ENCODE data around the gene DPP4. TPM values are rescaled to one million over a fixed set of nuclear protein-coding genes. Genes with fewer than 3 reads are reported as not detected.

Gene DPP4
- total and polyA plus RNA-seq, 4 experiments from 2014 or later: 38.5 to 124 (median 72.5) TPM

DNA sequence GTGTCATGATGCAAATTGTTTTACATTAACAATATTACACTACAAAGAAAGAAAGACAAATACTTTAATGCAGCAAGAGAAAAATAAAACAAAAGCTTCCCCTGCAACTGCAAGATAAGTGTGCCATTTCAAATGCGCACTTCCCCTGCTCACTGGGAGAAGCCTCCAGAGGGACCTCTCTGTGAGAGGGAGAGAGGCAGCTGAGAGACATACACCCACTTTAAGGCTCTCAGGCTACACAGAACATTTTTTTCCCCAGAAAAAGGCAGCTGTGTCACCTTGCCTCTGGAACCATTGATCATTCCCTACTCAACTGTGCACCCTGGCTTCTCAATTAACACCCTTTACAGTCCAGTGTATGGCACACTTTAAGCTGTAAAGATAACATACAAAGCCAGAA lies 75.2 kb downstream of the DPP4 start:
- Histone ChIP-seq H3K27me3 (ENCODE audit: insufficient read depth, low read length) (no peaks in the 10 kb centered on the region), H3K36me3 (ENCODE audit: insufficient read depth, low read length) (peaks cover 3% of the 10 kb centered on the region), H3K9me3 (ENCODE audit: control insufficient read depth in 1 of 2, low read length in 2 of 2) (no peaks in the 10 kb centered on the region), H3K4me3 (ENCODE audit: low read length in 2 of 2) (no peak overlapping the region), H3K27ac (ENCODE audit: low read depth, low read length) (no peak overlapping the region), H3K4me1 (ENCODE audit: insufficient read depth, low read length) (peaks cover 31% of the 10 kb centered on the region)
- peak overlapping the region in 2 of 8 donors; percentile 11 to 49 for H3K4me3 Mint-ChIP-seq
- peaks cover 59 to 68% of the 10 kb centered on the region in 2 donors for H3K36me3 Mint-ChIP-seq
- no peak for DNase-seq
- intact Hi-C loops (cut with micrococcal nuclease): loop anchor here (10.0 kb wide), 1 partner anchor 316 kb away; the partner anchor contains the start of gene IFIH1
- H3K27ac Mint-ChIP-seq: peak overlapping the region; percentile 3 to 91 (median 79)
- H3K27me3 Mint-ChIP-seq: no peaks in the 10 kb centered on the region
- no peaks in the 10 kb centered on the region for H3K9me3 Mint-ChIP-seq
- POLR2A ChIA-PET (ENCODE audit: partially characterized antibody): interaction anchor here (1.0 to 3.4 kb wide), 3 partner anchors 10 to 15 kb away, joined by 3 to 13 read pairs (median 3); no protein-coding TSS in a partner anchor
- peaks cover 33 to 63% (median 46%) of the 10 kb centered on the region in 4 donors for H3K4me1 Mint-ChIP-seq
- CTCF ChIA-PET (ENCODE audit: partially characterized antibody): interaction anchor here (1.0 to 1.7 kb wide), 5 partner anchors 14 to 124 kb away, joined by 3 to 4 read pairs (median 3); no protein-coding TSS in a partner anchor

- peaks cover 56 to 64% of the 10 kb centered on the region in 2 donors for H3K36me3 Mint-ChIP-seq
- Histone ChIP-seq H3K9me3 (ENCODE audit: control insufficient read depth in 1 of 2, low read length in 2 of 2) (no peaks in the 10 kb centered on the region), H3K27ac (ENCODE audit: low read depth, low read length) (no peak overlapping the region), H3K4me1 (ENCODE audit: insufficient read depth, low read length) (peaks cover 40% of the 10 kb centered on the region), H3K36me3 (ENCODE audit: insufficient read depth, low read length) (no peaks in the 10 kb centered on the region), H3K27me3 (ENCODE audit: insufficient read depth, low read length) (no peaks in the 10 kb centered on the region), H3K4me3 (ENCODE audit: low read length in 2 of 2) (no peak overlapping the region)
- DNase-seq: no peak
- no peaks in the 10 kb centered on the region for H3K27me3 Mint-ChIP-seq
- H3K9me3 Mint-ChIP-seq: no peaks in the 10 kb centered on the region
- CTCF ChIA-PET (ENCODE audit: partially characterized antibody): interaction anchor here (1.0 to 6.2 kb wide), 4 partner anchors 10 to 128 kb away, joined by 3 to 40 read pairs (median 4); no protein-coding TSS in a partner anchor
- intact Hi-C loops (cut with micrococcal nuclease): loop anchor here (10.0 kb wide), 1 partner anchor 317 kb away; the partner anchor contains the start of gene IFIH1
- H3K4me1 Mint-ChIP-seq: peaks cover 37 to 68% (median 52%) of the 10 kb centered on the region in 4 donors
- POLR2A ChIA-PET (ENCODE audit: partially characterized antibody): interaction anchor here (1.0 to 3.4 kb wide), 4 partner anchors 9 to 15 kb away, joined by 3 to 13 read pairs (median 4); no protein-coding TSS in a partner anchor
- H3K27ac Mint-ChIP-seq: peak overlapping the region; percentile 20 to 91 (median 79)
- H3K4me3 Mint-ChIP-seq: peak overlapping the region in 4 of 8 donors; percentile 4 to 66 (median 32)
These were observed 76.0 kb downstream of the DPP4 start for GRCh38 chr2:161997916-161998471.

DNA sequence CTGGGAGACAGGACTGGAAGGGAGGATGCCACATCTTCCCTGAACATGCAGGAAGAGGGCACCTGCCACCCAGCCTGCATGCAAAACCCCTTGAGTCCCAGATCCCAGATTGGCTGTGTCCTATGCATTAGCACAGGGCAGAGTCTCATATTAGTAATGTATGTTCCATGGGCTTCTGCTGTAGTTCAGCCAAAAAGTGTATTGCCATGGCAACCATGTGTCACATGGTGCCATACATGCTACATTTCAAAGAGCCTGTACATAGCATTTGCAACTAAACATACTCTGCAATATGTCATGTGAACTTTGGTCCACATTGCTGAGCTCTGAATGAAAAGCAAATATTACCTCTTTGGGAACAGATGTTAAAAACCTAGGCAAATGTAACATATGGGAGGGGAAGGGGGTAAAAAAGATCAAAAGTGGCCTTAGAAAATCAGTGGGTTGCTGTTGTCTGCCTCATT lies 78.4 kb downstream of the DPP4 start:
- Mint-ChIP-seq H3K27ac (peak overlapping the region; percentile 93 to 97 (median 95)), H3K4me1 (peaks cover 41 to 84% (median 61%) of the 10 kb centered on the region in 4 donors), H3K27me3 (no peaks in the 10 kb centered on the region), H3K4me3 (peak overlapping the region; percentile 77 to 94 (median 86)), H3K9me3 (no peaks in the 10 kb centered on the region), H3K36me3 (peaks cover 38 to 47% of the 10 kb centered on the region in 2 donors)
- CTCF ChIA-PET (ENCODE audit: partially characterized antibody): interaction anchor here (0.9 to 6.2 kb wide), 11 partner anchors 9 to 408 kb away, joined by 3 to 40 read pairs (median 4); partner anchors contain the start of gene DPP4
- H3K36me3 ChIP-seq (ENCODE audit: insufficient read depth, low read length): no peaks in the 10 kb centered on the region
- intact Hi-C loops (cut with micrococcal nuclease): loop anchor here (1.0 to 10.0 kb wide), 2 partner anchors 16 to 319 kb away; partner anchors contain the start of gene IFIH1
- H3K4me1 ChIP-seq (ENCODE audit: insufficient read depth, low read length): peaks cover 60% of the 10 kb centered on the region
- peak overlapping the region; percentile 65 for H3K27ac ChIP-seq (ENCODE audit: low read depth, low read length)
- DNase-seq: peak; percentile 31 to 62 (median 52)
- POLR2A ChIA-PET (ENCODE audit: partially characterized antibody): interaction anchor here (2.0 to 5.3 kb wide), 2 partner anchors 16 to 79 kb away, joined by 6 to 33 read pairs; partner anchors contain the start of gene DPP4
- H3K27me3 ChIP-seq (ENCODE audit: insufficient read depth, low read length): no peaks in the 10 kb centered on the region
- no peaks in the 10 kb centered on the region for H3K9me3 ChIP-seq (ENCODE audit: control insufficient read depth in 1 of 2, low read length in 2 of 2)
- H3K4me3 ChIP-seq (ENCODE audit: low read length in 2 of 2): no peak overlapping the region

DNA sequence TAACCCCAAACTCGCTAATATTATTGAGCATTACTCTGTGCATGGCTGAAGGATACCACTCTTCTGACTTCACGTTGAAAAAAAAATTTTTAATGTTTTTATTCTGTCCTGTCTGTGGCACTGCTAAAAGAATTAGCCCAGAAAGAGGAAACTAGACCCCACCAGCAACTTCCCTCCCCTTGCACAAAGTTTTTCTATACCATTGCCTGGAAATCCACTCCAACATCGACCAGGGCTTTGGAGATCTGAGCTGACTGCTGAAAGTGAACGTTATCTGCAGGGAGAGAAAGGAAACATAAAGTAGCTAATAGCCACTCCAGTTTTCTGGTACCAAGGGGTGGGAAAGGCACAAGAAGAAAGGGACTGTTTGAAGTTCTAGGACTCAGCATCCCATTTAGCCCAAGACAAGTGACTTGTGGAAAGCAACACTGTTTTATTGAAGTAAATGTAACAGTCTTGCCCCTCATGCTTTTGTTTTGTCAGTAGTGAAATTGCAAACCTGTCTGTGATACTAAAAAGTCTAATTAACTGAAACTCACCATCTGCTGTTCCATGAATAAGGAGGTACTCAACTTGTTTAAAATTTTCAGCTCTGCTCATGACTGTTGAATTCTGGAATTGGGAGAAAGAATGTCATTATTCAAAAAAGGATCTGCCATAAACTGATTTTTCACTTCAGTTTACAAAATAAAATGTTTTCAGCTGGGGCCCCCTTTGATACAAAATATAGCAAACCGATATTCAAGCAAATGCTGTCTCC lies 79.1 kb downstream of the DPP4 start:
- Mint-ChIP-seq H3K4me1 (peaks cover 41 to 81% (median 61%) of the 10 kb centered on the region in 4 donors), H3K9me3 (no peaks in the 10 kb centered on the region), H3K4me3 (peak overlapping the region; percentile 77 to 94 (median 86)), H3K27ac (peak overlapping the region; percentile 93 to 97 (median 95)), H3K27me3 (no peaks in the 10 kb centered on the region), H3K36me3 (peaks cover 31 to 43% of the 10 kb centered on the region in 2 donors)
- intact Hi-C loops (cut with micrococcal nuclease): loop anchor here (1.0 to 10.0 kb wide), 3 partner anchors 16 to 320 kb away; partner anchors contain the start of gene IFIH1
- Histone ChIP-seq H3K4me3 (ENCODE audit: low read length in 2 of 2) (peak overlapping the region; percentile 10 to 32), H3K27ac (ENCODE audit: low read depth, low read length) (peak overlapping the region; percentile 65), H3K36me3 (ENCODE audit: insufficient read depth, low read length) (no peaks in the 10 kb centered on the region), H3K4me1 (ENCODE audit: insufficient read depth, low read length) (peaks cover 60% of the 10 kb centered on the region), H3K9me3 (ENCODE audit: control insufficient read depth in 1 of 2, low read length in 2 of 2) (no peaks in the 10 kb centered on the region), H3K27me3 (ENCODE audit: insufficient read depth, low read length) (no peaks in the 10 kb centered on the region)
- DNase-seq: no peak
- CTCF ChIA-PET (ENCODE audit: partially characterized antibody): interaction anchor here (1.5 to 6.2 kb wide), 5 partner anchors 9 to 131 kb away, joined by 4 to 40 read pairs (median 5); no protein-coding TSS in a partner anchor
- POLR2A ChIA-PET (ENCODE audit: partially characterized antibody): interaction anchor here (2.0 to 5.3 kb wide), 2 partner anchors 16 to 79 kb away, joined by 6 to 33 read pairs; partner anchors contain the start of gene DPP4

GRCh38 chr2:161992531-161992930 lies 81.5 kb downstream of the DPP4 start:
- Mint-ChIP-seq H3K27ac (peak overlapping the region; percentile 95 to 99 (median 98)), H3K36me3 (peaks cover 11 to 27% of the 10 kb centered on the region in 2 donors), H3K9me3 (no peaks in the 10 kb centered on the region), H3K4me3 (peak overlapping the region; percentile 70 to 94 (median 84)), H3K27me3 (no peaks in the 10 kb centered on the region), H3K4me1 (peaks cover 41 to 72% (median 50%) of the 10 kb centered on the region in 4 donors)
- H3K4me3 ChIP-seq (ENCODE audit: low read length in 2 of 2): peak overlapping the region; percentile 20 to 36
- H3K9me3 ChIP-seq (ENCODE audit: control insufficient read depth in 1 of 2, low read length in 2 of 2): no peaks in the 10 kb centered on the region
- intact Hi-C loops (cut with micrococcal nuclease): loop anchor here (2.0 to 10.0 kb wide), 3 partner anchors 38 to 322 kb away; partner anchors contain the start of gene IFIH1
- peak; percentile 46 to 62 (median 57) for DNase-seq
- POLR2A ChIA-PET (ENCODE audit: partially characterized antibody): interaction anchor here (1.0 to 5.3 kb wide), 7 partner anchors 14 to 326 kb away, joined by 3 to 33 read pairs (median 14); partner anchors contain the start of genes DPP4 and IFIH1
- peaks cover 56% of the 10 kb centered on the region for H3K4me1 ChIP-seq (ENCODE audit: insufficient read depth, low read length)
- CTCF ChIA-PET (ENCODE audit: partially characterized antibody): interaction anchor here (0.6 to 6.2 kb wide), 15 partner anchors 7 to 150 kb away, joined by 3 to 40 read pairs (median 4); no protein-coding TSS in a partner anchor
- H3K27ac ChIP-seq (ENCODE audit: low read depth, low read length): peak overlapping the region; percentile 65
- no peaks in the 10 kb centered on the region for H3K27me3 ChIP-seq (ENCODE audit: insufficient read depth, low read length)
- no peaks in the 10 kb centered on the region for H3K36me3 ChIP-seq (ENCODE audit: insufficient read depth, low read length)

GRCh38 chr2:161991991-161992390 lies 82.0 kb downstream of the DPP4 start:
- ChIA-PET POLR2A (ENCODE audit: partially characterized antibody) (interaction anchor here (1.5 to 5.3 kb wide), 6 partner anchors 14 to 327 kb away, joined by 3 to 33 read pairs (median 16); partner anchors contain the start of genes DPP4 and IFIH1), CTCF (ENCODE audit: partially characterized antibody) (interaction anchor here (1.0 to 6.2 kb wide), 11 partner anchors 8 to 134 kb away, joined by 3 to 40 read pairs (median 5); no protein-coding TSS in a partner anchor)
- Mint-ChIP-seq H3K4me3 (peak overlapping the region in 3 of 8 donors; percentile 7 to 94 (median 36)), H3K36me3 (peaks cover 11 to 24% of the 10 kb centered on the region in 2 donors), H3K27ac (peak overlapping the region in 5 of 7 donors; percentile 50 to 98 (median 97)), H3K4me1 (peaks cover 40 to 67% (median 47%) of the 10 kb centered on the region in 4 donors), H3K9me3 (no peaks in the 10 kb centered on the region), H3K27me3 (no peaks in the 10 kb centered on the region)
- H3K9me3 ChIP-seq (ENCODE audit: control insufficient read depth in 1 of 2, low read length in 2 of 2): no peaks in the 10 kb centered on the region
- H3K4me1 ChIP-seq (ENCODE audit: insufficient read depth, low read length): peaks cover 56% of the 10 kb centered on the region
- no peaks in the 10 kb centered on the region for H3K36me3 ChIP-seq (ENCODE audit: insufficient read depth, low read length)
- intact Hi-C loops (cut with micrococcal nuclease): loop anchor here (2.0 to 10.0 kb wide), 3 partner anchors 37 to 323 kb away; partner anchors contain the start of gene IFIH1
- H3K27me3 ChIP-seq (ENCODE audit: insufficient read depth, low read length): no peaks in the 10 kb centered on the region
- peak overlapping the region; percentile 65 for H3K27ac ChIP-seq (ENCODE audit: low read depth, low read length)
- H3K4me3 ChIP-seq (ENCODE audit: low read length in 2 of 2): no peak overlapping the region
- DNase-seq: no peak

Measured in CD4-positive, alpha-beta memory T cell (primary cell).